ENCODE results near the gene PPP4C. TPM values are rescaled to one million over a fixed set of nuclear protein-coding genes. Genes with fewer than 3 reads are reported as not detected.

Gene PPP4C
- 100 to 1,000 TPM in 2 of 3 donors, 10 to 100 TPM in 1; 71.7 to 109 (median 102) TPM for total RNA-seq
- long read RNA-seq, donor 1, transcript PPP4C-201 (9 exons, 1,407 nt): major isoform, 155 of 247 reads
- long read RNA-seq, donor 1, transcript PPP4C-204 (8 exons, 941 nt): minor isoform, 5 of 247 reads
- long read RNA-seq, donor 1, partial matches to known transcripts: 9 of 247 reads
- long read RNA-seq, donor 1, other reads (novel, unspliced or antisense): 72 of 247 reads
- long read RNA-seq, donor 2, transcript PPP4C-201 (9 exons, 1,407 nt): major isoform, 121 of 172 reads
- long read RNA-seq, donor 2, transcript PPP4C-204 (8 exons, 941 nt): minor isoform, 5 of 172 reads
- long read RNA-seq, donor 2, partial matches to known transcripts: 3 of 172 reads
- long read RNA-seq, donor 2, other reads (novel, unspliced or antisense): 38 of 172 reads

DNA sequence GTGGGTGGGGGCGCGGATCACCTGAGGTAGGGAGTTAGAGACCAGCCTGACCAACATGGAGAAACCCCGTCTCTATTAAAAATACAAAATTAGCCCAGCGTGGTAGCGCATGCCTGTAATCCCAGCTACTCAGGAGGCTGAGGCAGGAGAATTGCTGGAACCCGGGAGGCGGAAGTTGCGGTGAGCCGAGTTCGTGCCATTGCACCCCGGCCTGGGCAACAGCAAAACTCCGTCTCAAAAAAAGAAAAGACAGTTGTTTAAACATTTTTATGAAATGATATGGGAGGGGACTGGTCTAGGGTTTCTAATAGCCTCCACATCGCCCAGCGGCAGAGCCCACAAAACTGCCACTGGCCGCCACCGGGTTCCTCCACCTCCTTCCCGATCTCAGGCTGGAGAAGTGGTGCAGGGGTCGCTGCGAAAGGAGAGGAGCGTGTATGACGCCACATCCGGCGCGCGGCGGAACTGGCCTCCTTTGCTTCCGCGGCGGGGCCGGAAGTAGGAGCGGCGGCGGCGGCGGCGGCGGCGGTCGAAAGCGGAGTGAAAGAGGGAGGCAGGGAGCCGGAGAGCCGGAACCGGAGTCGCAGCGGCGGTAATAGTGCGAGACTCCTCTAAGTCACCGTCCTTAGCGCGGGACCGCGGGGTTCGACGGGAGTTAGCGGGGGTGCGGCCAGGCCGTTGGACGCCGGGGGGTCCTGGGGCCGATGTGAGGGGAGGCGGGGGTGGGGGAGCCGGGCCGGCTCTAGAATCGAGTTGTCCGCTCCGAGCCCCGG lies at the start of gene PPP4C:
Gene PPP4C, plus strand, starts transcription at position 492 of the 773 bp plus-strand sequence. CDS start 384 bp downstream, outside the sequence.
- Histone ChIP-seq H3K9me3 (no peaks in the 10 kb centered on the region), H3K4me1 (ENCODE audit: low read depth) (peaks cover 21% of the 10 kb centered on the region), H3K36me3 (ENCODE audit: low read depth) (peaks cover 5% of the 10 kb centered on the region), H3K4me3 (peak within 1 kb of the TSS; percentile 96)
- ATAC-seq: peak; percentile 97
- DNase-seq: peak; percentile 94 to 95 (median 94)
- TF ChIP-seq, protein P1, sequence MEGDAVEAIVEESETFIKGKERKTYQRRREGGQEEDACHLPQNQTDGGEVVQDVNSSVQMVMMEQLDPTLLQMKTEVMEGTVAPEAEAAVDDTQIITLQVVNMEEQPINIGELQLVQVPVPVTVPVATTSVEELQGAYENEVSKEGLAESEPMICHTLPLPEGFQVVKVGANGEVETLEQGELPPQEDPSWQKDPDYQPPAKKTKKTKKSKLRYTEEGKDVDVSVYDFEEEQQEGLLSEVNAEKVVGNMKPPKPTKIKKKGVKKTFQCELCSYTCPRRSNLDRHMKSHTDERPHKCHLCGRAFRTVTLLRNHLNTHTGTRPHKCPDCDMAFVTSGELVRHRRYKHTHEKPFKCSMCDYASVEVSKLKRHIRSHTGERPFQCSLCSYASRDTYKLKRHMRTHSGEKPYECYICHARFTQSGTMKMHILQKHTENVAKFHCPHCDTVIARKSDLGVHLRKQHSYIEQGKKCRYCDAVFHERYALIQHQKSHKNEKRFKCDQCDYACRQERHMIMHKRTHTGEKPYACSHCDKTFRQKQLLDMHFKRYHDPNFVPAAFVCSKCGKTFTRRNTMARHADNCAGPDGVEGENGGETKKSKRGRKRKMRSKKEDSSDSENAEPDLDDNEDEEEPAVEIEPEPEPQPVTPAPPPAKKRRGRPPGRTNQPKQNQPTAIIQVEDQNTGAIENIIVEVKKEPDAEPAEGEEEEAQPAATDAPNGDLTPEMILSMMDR (IDR thresholded peaks at IDR 0.05): no peak
- intact Hi-C loops (cut with DNase I, micrococcal nuclease): no loop called here

DNA sequence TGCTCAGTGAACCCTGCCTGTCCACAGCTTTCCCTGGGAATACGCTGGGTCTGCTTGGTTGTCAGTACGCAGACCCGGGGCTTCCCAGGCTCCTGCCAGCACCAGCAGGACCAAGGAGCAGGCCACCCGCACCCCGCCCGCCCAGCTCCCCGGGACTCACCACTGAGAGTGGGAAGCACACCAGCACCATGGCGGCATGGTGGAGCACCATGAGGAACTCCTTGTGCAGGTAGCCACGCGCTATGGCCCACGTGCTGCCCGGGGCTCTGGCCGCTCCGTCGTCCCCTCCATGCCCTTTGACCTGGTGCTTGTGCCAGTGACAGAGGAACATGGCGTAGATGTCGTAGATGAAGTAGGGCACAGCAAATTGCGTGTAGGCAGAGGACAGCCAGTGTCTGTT lies 49.3 kb upstream of the PPP4C start:
- intact Hi-C loops (cut with DNase I, micrococcal nuclease): loop anchor here in 1 of 2 donors (10.0 kb wide), 1 partner anchor 322 kb away; no protein-coding TSS in a partner anchor
- TF ChIP-seq, protein P1 (IDR thresholded peaks at IDR 0.05): no peak
- peaks cover 3% of the 10 kb centered on the region for H3K4me1 ChIP-seq (ENCODE audit: low read depth)
- H3K9me3 ChIP-seq: no peaks in the 10 kb centered on the region
- DNase-seq (no peak), ATAC-seq (no peak)
- H3K36me3 ChIP-seq (ENCODE audit: low read depth): no peaks in the 10 kb centered on the region
- H3K4me3 ChIP-seq: no peak overlapping the region

DNA sequence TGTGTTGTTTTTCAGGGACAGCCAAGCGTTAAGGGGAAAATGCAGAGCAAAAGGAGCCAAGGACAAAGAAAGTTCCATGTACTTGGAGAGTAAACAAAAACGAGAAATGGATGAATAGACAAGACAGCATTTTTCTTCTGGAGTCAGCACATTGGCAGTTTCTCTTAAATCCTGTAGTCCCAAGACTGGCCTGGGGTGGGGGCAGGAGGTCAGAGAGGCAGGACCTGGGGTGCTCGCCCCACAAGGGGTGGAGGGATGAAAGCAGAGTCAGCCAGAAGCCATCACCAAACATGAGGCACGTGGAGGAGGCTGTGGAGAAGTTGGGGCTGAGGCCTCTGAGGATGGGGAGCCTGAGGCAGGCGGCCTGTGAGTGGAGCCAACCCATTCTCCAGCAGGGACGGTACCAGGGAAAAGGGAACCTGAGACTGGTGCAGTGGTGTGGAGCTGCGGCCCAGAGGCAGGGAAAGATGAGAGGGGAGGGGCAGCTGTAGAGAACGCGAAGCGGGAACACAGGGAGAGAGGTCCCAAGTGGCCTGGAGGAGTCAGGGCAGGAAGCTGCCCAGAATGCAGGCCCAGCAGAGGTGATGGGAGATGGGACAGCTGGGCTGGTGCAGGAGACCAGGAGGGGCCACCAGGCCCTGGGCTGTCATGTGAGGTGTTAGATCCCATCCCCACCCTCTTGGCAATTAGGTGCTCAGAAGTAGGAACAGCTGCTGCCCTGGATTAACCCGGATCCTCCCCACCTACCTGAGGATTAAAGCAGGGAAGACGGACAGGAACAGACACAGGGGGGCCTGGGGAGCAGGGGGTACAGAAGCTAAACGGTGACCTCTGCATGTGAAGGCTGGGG lies 48.0 kb upstream of the PPP4C start:
- H3K4me3 ChIP-seq: no peak overlapping the region
- H3K9me3 ChIP-seq: no peaks in the 10 kb centered on the region
- DNase-seq (no peak), ATAC-seq (no peak)
- peaks cover 3% of the 10 kb centered on the region for H3K4me1 ChIP-seq (ENCODE audit: low read depth)
- TF ChIP-seq, protein P1 (IDR thresholded peaks at IDR 0.05): no peak
- H3K36me3 ChIP-seq (ENCODE audit: low read depth): no peaks in the 10 kb centered on the region
- intact Hi-C loops (cut with DNase I, micrococcal nuclease): loop anchor here in 1 of 2 donors (10.0 kb wide), 1 partner anchor 323 kb away; no protein-coding TSS in a partner anchor

DNA sequence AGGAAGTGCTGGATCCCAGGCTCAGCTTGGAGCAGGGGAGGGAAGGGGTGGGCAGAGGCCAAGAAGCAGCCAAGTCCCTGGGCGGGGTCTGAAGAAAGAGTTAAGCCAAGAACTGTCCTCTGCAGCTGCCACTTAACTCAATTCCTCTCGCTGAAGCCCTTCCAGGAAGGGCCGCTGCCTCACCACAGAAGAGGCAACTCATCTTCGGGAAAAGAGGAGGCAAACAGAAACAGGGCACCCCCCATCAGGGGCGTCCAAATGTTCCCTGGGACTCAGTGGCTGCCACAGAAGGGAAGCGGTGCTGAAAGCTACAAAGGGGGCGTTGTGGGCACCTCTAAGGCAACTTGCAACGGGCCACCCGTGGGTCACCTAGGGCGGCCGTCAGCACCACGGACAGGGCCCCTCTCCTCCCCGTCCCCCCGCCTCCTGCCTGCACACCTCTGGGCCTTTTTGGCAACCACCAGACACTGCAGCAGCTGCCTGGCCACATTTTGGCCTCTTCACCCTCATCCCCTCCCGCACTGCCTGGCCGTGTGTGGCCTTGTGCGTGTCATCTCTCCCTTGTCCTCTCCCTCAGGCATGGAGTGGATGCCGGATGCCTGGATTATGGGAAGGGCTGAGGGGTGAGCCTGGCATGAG lies 47.2 kb upstream of the PPP4C start:
- TF ChIP-seq, protein P1 (IDR thresholded peaks at IDR 0.05): no peak
- H3K4me3 ChIP-seq: no peak overlapping the region
- H3K9me3 ChIP-seq: no peaks in the 10 kb centered on the region
- H3K4me1 ChIP-seq (ENCODE audit: low read depth): peaks cover 3% of the 10 kb centered on the region
- DNase-seq: no peak
- H3K36me3 ChIP-seq (ENCODE audit: low read depth): no peaks in the 10 kb centered on the region
- intact Hi-C loops (cut with DNase I, micrococcal nuclease): loop anchor here in 1 of 2 donors (10.0 kb wide), 1 partner anchor 324 kb away; no protein-coding TSS in a partner anchor
- peak; percentile 31 for ATAC-seq

Data from mucosa of descending colon (tissue), 3 donors.